AG04449 (cell line): ENCODE data around the gene MYRF.

Source experiments
- CTCF ChIA-PET: fragments of 350-600 bp; formaldehyde crosslinking; extraction: SDS; loops from one replicate; lab custom pipeline; 2021; ENCODE audit warnings: antibody characterized with exemption; lab: Yijun Ruan, JAX
- POLR2A ChIA-PET: fragments of 400-600, 350-600 bp; formaldehyde crosslinking; extraction: SDS; loops from one replicate; lab custom pipeline; 2020; ENCODE audit warnings: antibody characterized with exemption, inconsistent platforms; lab: Yijun Ruan, JAX
- DNase-seq: peaks from one replicate; pipeline ENCODE4 v3.0.0-alpha.2; 2010; ENCODE audit warnings: low read depth, low spot score
- H3K4me3 ChIP-seq: 2 replicates; pipeline ENCODE4 v1.5.1; 2011; ENCODE audit warnings: low read depth, mild to moderate bottlenecking, control low read depth, low read length
- CTCF ChIP-seq: IDR thresholded peaks from one replicate; pipeline ENCODE4 v1.5.1; 2011; ENCODE audit warnings: mild to moderate bottlenecking, moderate library complexity, low read length, control low read depth, inconsistent platforms; ENCODE audit not compliant: insufficient read depth; ENCODE audit errors: missing control alignments

The MYRF gene

GRCh38 chr11:61779666-61780525, 27.5 kb downstream of the MYRF start:
- DNase-seq = no peak
- ChIA-PET CTCF (interaction anchor here (0.8 to 9.2 kb wide), 6 partner anchors 10 to 328 kb away, joined by 3 to 92 read pairs (median 4); partner anchors contain the start of genes FEN1 and TMEM258), POLR2A (no interaction called here)
- no peak for TF ChIP-seq CTCF
- no peak overlapping the region for H3K4me3 ChIP-seq

GRCh38 chr11:61780581-61781162, 28.2 kb downstream of the MYRF start:
- H3K4me3 ChIP-seq = no peak overlapping the region
- CTCF ChIA-PET = interaction anchor here (0.8 to 9.2 kb wide), 6 partner anchors 9 to 328 kb away, joined by 3 to 92 read pairs (median 4); partner anchors contain the start of genes FEN1 and TMEM258
- DNase-seq = no peak
- POLR2A ChIA-PET = no interaction called here
- TF ChIP-seq CTCF = no peak

DNA sequence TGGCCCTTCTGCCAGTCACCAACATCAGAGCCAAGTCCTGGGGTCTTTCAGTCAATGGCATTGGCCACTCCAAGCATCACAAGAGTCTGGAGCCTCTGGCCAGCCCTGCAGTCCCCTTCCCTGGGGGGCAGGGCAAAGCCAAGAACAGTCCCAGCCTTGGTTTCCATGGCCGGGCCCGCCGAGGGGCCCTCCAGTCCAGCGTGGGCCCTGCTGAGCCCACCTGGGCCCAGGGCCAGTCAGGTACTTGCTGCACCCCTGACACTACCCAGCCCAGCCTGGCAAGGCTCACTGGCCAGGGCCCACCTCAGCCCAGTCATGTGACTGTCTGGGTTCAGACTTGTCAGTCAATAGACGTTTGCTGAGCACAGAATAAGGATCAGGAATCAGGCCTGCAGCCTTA, 29.1 kb downstream of the MYRF start:
- no peak for DNase-seq
- ChIA-PET POLR2A (interaction anchor here (0.9 kb wide), 1 partner anchor 34 kb away, joined by 3 read pairs; no protein-coding TSS in a partner anchor), CTCF (interaction anchor here (1.1 to 9.2 kb wide), 4 partner anchors 8 to 35 kb away, joined by 3 to 92 read pairs (median 13); partner anchors contain the start of genes FADS1, FEN1 and TMEM258)
- TF ChIP-seq CTCF = no peak
- H3K4me3 ChIP-seq = no peak overlapping the region

DNA sequence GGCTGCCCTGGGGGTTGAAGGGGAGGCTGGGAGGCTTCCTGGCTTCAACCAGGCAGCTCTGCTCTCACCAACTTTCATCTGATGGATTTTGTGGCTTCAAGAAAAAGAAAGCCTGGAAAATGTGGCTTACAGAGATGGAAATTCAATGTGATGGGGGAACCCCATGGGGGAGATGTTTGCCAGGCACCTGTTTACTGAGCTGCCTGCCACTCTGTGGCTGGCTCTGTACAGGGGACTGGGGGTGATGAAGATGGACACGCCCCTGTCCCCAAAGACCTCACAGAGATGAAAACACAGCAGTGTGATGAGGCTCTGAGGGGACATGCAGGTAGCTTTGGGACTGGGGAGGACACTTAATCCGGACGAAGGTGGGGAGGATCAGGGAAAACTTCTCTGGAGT, 29.9 kb downstream of the MYRF start:
- ChIA-PET POLR2A (interaction anchor here (0.9 kb wide), 1 partner anchor 33 kb away, joined by 3 read pairs; no protein-coding TSS in a partner anchor), CTCF (interaction anchor here (0.7 to 9.2 kb wide), 9 partner anchors 8 to 63 kb away, joined by 3 to 92 read pairs (median 4); partner anchors contain the start of genes FADS1, FEN1 and TMEM258)
- no peak for TF ChIP-seq CTCF
- no peak for DNase-seq
- H3K4me3 ChIP-seq = no peak overlapping the region

GRCh38 chr11:61782841-61783240, 30.4 kb downstream of the MYRF start:
- ChIA-PET CTCF (interaction anchor here (0.7 to 9.2 kb wide), 10 partner anchors 7 to 64 kb away, joined by 3 to 92 read pairs (median 4); partner anchors contain the start of genes FADS1, FEN1 and TMEM258), POLR2A (no interaction called here)
- TF ChIP-seq CTCF = no peak
- DNase-seq = no peak
- no peak overlapping the region for H3K4me3 ChIP-seq
